Adrenal gland (tissue), 12 donors: Measurements from ENCODE around the gene BBC3. TPM values are rescaled to one million over a fixed set of nuclear protein-coding genes. Genes with fewer than 3 reads are reported as not detected.
A peak's percentile ranks its signal among the peaks of the same experiment; 100 is the strongest.

Experiments
- DNase-seq, 7 donors: peaks; one replicate each; pipeline ENCODE4 v3.0.0-alpha.2; 2019 to 2020
- H3K27ac ChIP-seq, 5 donors: fragments of 200-600 bp; sonication (generic) in 4 of 5; 1 replicate in 3 of 5; 2 replicates in 2 of 5; pipeline versions ENCODE4 v1.5.1 to v1.8.0; 2016 to 2020; ENCODE audit warnings: mild to moderate bottlenecking in 1 of 5
- H3K27me3 ChIP-seq: fragments of 200-600 bp; 2 replicates; pipeline ENCODE4 v1.8.0; 2021
- H3K36me3 ChIP-seq, 2 donors: fragments of 200-600 bp; replicated peaks in 1 of 2; 1 replicate in 1 of 2; 2 replicates in 1 of 2; pipeline versions ENCODE4 v1.5.1 to v1.8.0; 2018 to 2022
- H3K4me1 ChIP-seq, 2 donors: fragments of 200-600 bp; replicated peaks in 1 of 2; 1 replicate in 1 of 2; 2 replicates in 1 of 2; pipeline versions ENCODE4 v1.5.1 to v1.8.0; 2018 to 2021
- H3K4me3 ChIP-seq, 4 donors: fragments of 200-600 bp; sonication (generic) in 3 of 4; one replicate each; pipeline ENCODE4 v1.5.1; 2016 to 2018
- H3K9me3 ChIP-seq, 3 donors: fragments of 200-600 bp; sonication (generic) in 1 of 3; replicated peaks in 1 of 3; 1 replicate in 2 of 3; 2 replicates in 1 of 3; pipeline versions ENCODE4 v1.5.1 to v1.8.0; 2016 to 2021
- POLR2A ChIP-seq, 2 donors: fragments of 450-650 bp; IDR thresholded peaks; one replicate each; pipeline ENCODE4 v1.6.1; 2017; ENCODE audit warnings: antibody characterized with exemption in 2 of 2, mild to moderate bottlenecking in 2 of 2, moderate library complexity in 1 of 2
- WGBS, 4 donors: extraction: QIAGEN DNeasy Blood & Tissue Kit in 2 of 4; methylation state at CpG; one replicate each; pipeline versions ENCODE4 v1.1.5 to v1.1.7; 2013 to 2017; 5-methylcytosine and 5-hydroxymethylcytosine counted together
- intact Hi-C, 2 donors: fragments of 100-400 bp; cut with DNase I; formaldehyde crosslinking; loops; one replicate each; pipeline versions ENCODE4 v1.14.1 to v1.15.0; 2022 to 2023
- polyA plus RNA-seq, 3 donors: library from polyadenylated mRNA; stranded (reverse); fragments of 200-250 nt in 2 of 3; fragments of 350-450 nt in 1 of 3; fragmentation: Illumina TruSeq in 1 of 3; extraction: RNeasy Lipid Tissue Mini Kit (QIAGEN cat#74804) in 1 of 3; gene quantifications; one replicate each; pipeline ENCODE4 v1.2.3, GENCODE V29; 2013 to 2014
- total RNA-seq, 9 donors: library from RNA; depleted of rRNA in 4 of 9; stranded (reverse); fragments of >200 nt in 4 of 9; fragments of 120-200 nt in 1 of 9; fragmentation: NEBNext Ultra II Directional in 1 of 9; extraction: Animal tissue kit (Norgen Biotek cat#: 25700) in 1 of 9; gene quantifications; one replicate each; pipeline versions ENCODE4 v1.1.0 to v1.2.4, GENCODE V29; 2013 to 2023
- TF ChIP-seq, protein P1 (sequence below), 6 experiments: fragments of 450-650 bp in 4 of 6; fragments of 200-600 bp in 2 of 6; sonication (generic) in 1 of 6; IDR thresholded peaks; 1 replicate in 5 of 6; 2 replicates in 1 of 6; pipeline versions ENCODE4 v1.5.1 to v1.8.0; 2016 to 2021; ENCODE audit warnings: antibody characterized with exemption in 6 of 6, mild to moderate bottlenecking in 2 of 6, moderate library complexity in 1 of 6
- donor health status: healthy with polysubstance abuse.
- donor health status: Bipolar disorder and iron deficiency.
- donor health status: DM: yes; HTN: yes; CAD: no.
- donor health status: DM: no; HTN: no; CAD: no.
- donor health status: DM: no; HTN: no; CAD: no.
- donor health status: DM: yes; HTN: yes; CAD: no.

Gene BBC3
- total and polyA plus RNA-seq, 12 donors = 0.27 to 17.9 (median 7.5) TPM

DNA sequence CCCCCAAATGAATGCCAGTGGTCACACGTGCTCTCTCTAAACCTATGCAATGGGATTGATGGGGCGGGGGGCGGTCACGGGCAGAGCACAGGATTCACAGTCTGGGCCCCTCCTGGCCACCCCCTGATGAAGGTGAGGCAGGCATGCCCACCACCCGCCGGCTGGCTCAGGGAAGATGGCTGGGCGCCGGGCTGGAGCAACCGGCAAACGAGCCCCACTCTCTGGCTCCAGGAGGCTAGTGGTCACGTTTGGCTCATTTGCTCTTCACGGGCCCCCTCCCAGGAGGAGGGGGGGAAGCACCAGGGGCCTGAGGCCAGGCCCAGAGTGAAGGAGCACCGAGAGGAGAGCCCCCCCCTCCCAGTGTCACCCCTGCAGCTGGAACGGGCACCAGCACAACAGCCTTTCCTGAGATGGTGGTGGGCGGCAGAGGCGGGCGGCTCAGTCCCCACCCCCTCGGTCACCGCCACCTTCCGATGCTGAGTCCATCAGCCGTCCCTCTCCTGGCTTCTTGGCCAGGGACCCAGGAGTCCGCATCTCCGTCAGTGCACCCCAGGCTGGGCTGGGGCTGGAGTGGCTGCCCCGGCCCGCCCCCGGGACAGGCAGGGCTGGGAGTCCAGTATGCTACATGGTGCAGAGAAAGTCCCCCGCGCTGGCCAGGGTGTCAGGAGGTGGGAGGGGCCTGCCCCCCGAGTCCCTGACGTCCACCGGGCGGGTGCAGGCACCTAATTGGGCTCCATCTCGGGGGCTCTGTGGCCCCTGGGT lies 9.7 kb downstream of the BBC3 start:
- 74 to 88% (median 85%) methylated on average over 11 to 33 of the region's 33 CpGs for WGBS, 4 donors
- no peaks in the 10 kb centered on the region for H3K27me3 ChIP-seq
- intact Hi-C loops = no loop called here
- no peak overlapping the region for H3K27ac ChIP-seq
- peaks cover 0 to 20% of the 10 kb centered on the region in 2 donors for H3K36me3 ChIP-seq
- no peak for DNase-seq
- no peaks in the 10 kb centered on the region for H3K9me3 ChIP-seq
- no peak overlapping the region for H3K4me3 ChIP-seq
- peaks cover 1 to 6% of the 10 kb centered on the region in 2 donors for H3K4me1 ChIP-seq
- TF ChIP-seq, protein P1, sequence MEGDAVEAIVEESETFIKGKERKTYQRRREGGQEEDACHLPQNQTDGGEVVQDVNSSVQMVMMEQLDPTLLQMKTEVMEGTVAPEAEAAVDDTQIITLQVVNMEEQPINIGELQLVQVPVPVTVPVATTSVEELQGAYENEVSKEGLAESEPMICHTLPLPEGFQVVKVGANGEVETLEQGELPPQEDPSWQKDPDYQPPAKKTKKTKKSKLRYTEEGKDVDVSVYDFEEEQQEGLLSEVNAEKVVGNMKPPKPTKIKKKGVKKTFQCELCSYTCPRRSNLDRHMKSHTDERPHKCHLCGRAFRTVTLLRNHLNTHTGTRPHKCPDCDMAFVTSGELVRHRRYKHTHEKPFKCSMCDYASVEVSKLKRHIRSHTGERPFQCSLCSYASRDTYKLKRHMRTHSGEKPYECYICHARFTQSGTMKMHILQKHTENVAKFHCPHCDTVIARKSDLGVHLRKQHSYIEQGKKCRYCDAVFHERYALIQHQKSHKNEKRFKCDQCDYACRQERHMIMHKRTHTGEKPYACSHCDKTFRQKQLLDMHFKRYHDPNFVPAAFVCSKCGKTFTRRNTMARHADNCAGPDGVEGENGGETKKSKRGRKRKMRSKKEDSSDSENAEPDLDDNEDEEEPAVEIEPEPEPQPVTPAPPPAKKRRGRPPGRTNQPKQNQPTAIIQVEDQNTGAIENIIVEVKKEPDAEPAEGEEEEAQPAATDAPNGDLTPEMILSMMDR (IDR thresholded peaks at IDR 0.05) = no peak
- no peak for TF ChIP-seq POLR2A (IDR thresholded peaks at IDR 0.05)

DNA sequence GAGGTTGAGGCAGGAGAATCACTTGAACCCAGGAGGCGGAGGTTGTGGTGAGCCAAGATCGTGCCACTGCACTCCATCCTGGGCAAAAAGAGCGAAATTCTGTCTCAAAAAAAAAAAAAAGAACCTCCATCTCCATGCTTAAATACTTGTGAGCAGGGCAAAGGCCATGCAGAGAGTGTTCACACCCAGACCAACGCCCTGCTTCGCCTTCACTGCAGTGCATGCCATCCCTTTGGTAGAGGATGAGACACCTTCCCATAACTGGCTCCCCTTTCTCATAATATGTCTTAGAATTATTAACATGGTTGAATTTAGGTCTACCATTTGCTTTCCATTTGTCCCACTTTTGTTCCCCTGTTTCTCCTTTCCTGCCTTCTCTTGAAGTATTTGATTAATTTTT lies 15.4 kb downstream of the BBC3 start:
- no peak for DNase-seq
- Histone ChIP-seq H3K27ac (no peak overlapping the region), H3K4me1 (peaks cover 3 to 5% of the 10 kb centered on the region in 2 donors), H3K4me3 (no peak overlapping the region), H3K36me3 (peaks cover 0 to 2% of the 10 kb centered on the region in 2 donors), H3K27me3 (no peaks in the 10 kb centered on the region), H3K9me3 (no peaks in the 10 kb centered on the region)
- intact Hi-C loops = no loop called here
- TF ChIP-seq, protein P1 (IDR thresholded peaks at IDR 0.05) = no peak
- no peak for TF ChIP-seq POLR2A (IDR thresholded peaks at IDR 0.05)
- 89 to 99% (median 97%) methylated on average over 5 of the region's 5 CpGs for WGBS, 4 donors

DNA sequence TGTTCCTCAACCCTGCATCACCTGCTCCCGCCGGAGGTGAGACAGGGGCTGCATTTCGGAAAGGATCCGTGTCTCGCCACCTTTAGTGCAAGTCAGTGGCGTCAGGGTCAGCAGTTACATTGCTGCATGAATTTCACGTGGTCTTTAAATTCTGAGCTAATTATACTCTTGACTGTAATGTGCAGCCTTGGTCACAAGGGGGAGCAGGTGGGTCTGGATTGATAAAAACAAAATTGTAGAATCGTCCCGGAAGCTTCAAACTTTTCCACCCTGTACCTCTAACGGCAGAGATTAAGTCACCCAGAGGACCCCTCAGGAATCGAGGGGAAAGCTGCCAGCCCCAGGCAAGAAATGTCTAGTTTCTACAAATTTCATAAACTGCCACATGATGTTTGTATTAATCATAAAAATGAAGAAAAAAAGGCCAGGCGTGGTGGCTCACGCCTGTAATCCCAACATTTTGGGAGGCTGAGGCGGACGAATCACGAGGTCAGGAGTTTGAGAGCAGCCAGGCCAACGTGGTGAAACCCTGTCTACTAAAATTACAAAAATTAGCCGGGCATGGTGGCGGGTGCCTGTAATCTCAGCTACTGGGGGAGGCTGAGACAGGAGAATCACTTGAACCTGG lies 20.2 kb downstream of the BBC3 start:
- no peak for TF ChIP-seq POLR2A (IDR thresholded peaks at IDR 0.05)
- TF ChIP-seq, protein P1 (IDR thresholded peaks at IDR 0.05) = peak; percentile 74 to 93 (median 88)
- H3K4me1 ChIP-seq = peaks cover 3 to 8% of the 10 kb centered on the region in 2 donors
- intact Hi-C loops = no loop called here
- WGBS, 4 donors = 26 to 34% (median 31%) methylated on average over 16 to 19 of the region's 19 CpGs
- H3K27ac ChIP-seq = peak overlapping the region in 1 of 5 donors; percentile 13
- H3K27me3 ChIP-seq = no peaks in the 10 kb centered on the region
- no peak overlapping the region for H3K4me3 ChIP-seq
- peaks cover 0 to 18% of the 10 kb centered on the region in 2 donors for H3K36me3 ChIP-seq
- peak; percentile 79 to 95 (median 89) for DNase-seq
- no peaks in the 10 kb centered on the region for H3K9me3 ChIP-seq

DNA sequence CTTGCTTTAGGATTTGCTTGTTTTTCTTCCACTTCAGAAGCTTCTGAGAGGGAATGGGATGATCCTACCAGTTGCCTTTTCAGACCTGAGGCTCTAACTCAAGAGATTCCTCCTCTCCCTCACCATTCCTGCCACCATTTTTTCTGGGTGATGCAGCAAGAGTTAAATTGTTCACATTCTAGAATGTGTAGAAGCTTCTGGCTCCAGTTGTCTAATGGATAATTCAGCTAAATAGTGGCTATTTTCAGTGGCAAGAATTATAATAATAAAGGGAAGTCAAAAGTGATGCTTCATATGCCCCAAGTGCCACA lies 20.9 kb downstream of the BBC3 start:
- H3K27ac ChIP-seq = peak overlapping the region in 1 of 5 donors; percentile 13
- intact Hi-C loops = no loop called here

More for the DNA sequence above, 20.9 kb downstream of the BBC3 start:
- TF ChIP-seq, protein P1 (IDR thresholded peaks at IDR 0.05) = no peak
- no peak for TF ChIP-seq POLR2A (IDR thresholded peaks at IDR 0.05)
- H3K4me1 ChIP-seq = peaks cover 3 to 8% of the 10 kb centered on the region in 2 donors
- no peaks in the 10 kb centered on the region for H3K9me3 ChIP-seq
- H3K36me3 ChIP-seq = peaks cover 0 to 18% of the 10 kb centered on the region in 2 donors
- no peak for DNase-seq
- no peaks in the 10 kb centered on the region for H3K27me3 ChIP-seq
- H3K4me3 ChIP-seq = no peak overlapping the region
